GM13976 (cell line): ENCODE results near the gene ZBTB33.

ENCODE experiments used
- DNase-seq: peaks from one replicate; pipeline ENCODE4 v3.0.0; 2012; ENCODE audit warnings: low spot score
- CTCF ChIP-seq: IDR thresholded peaks from 2 replicates; pipeline ENCODE4 v1.5.1; 2012; ENCODE audit warnings: borderline replicate concordance, mild to moderate bottlenecking; ENCODE audit not compliant: insufficient read depth; ENCODE audit errors: extremely low read depth, missing control alignments, control extremely low read depth
- in situ Hi-C: fragments of 300-500 bp; cut with MboI; formaldehyde crosslinking; loops from one replicate; pipeline ENCODE4 v1.12.0; 2022; ENCODE audit warnings: low sequenced_read_pairs, mixed read lengths, inconsistent platforms; ENCODE audit not compliant: unreplicated experiment

ZBTB33 gene

DNA sequence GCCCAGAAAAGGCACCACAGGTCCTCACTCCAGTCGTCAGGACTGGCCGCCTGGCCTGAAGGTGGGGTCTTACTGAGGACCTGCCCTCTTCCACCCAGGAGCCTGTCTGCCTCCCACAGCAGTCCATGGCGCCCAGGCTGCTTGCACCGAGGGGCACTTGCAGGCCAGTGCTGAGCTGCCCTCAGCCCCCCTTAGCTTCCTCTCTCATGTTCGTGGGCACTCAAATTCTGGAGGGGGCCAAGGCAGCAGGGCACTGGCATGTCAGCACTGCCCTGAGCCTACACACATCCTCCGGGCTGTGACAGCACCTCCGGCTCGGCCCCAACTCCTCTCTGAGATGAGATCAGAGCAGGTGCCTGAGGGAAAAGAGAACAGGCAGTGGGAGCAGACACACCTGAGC is 27.2 kb upstream of the ZBTB33 start:
- no peak for DNase-seq
- in situ Hi-C loops: no loop called here
- no peak for TF ChIP-seq CTCF

DNA sequence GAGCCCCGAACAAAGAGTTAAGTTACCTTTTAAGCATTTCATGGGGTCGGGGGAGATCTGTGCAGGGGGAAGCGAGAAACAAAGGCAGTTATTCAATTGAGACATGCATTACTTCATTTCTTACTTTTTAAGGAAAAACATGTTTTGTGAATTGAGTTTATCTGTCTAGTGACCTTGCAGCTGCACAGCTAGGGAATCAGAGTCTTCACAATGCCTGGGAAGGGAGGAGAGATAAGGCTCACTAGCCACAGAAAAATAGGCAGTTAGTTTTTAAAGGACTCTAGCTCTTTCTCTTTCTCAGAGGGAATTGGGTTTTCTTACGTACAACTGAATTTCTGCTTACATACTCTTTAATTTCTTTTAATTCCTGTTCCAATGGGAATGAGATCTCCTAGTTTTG is 26.2 kb upstream of the ZBTB33 start:
- TF ChIP-seq CTCF: no peak
- in situ Hi-C loops: no loop called here
- DNase-seq: no peak

GRCh38 chrX:120228187-120228908 is 22.3 kb upstream of the ZBTB33 start:
- no peak for DNase-seq
- in situ Hi-C loops: no loop called here
- no peak for TF ChIP-seq CTCF

GRCh38 chrX:120235284-120235683 is 15.3 kb upstream of the ZBTB33 start:
- in situ Hi-C loops: no loop called here
- no peak for TF ChIP-seq CTCF
- no peak for DNase-seq

DNA sequence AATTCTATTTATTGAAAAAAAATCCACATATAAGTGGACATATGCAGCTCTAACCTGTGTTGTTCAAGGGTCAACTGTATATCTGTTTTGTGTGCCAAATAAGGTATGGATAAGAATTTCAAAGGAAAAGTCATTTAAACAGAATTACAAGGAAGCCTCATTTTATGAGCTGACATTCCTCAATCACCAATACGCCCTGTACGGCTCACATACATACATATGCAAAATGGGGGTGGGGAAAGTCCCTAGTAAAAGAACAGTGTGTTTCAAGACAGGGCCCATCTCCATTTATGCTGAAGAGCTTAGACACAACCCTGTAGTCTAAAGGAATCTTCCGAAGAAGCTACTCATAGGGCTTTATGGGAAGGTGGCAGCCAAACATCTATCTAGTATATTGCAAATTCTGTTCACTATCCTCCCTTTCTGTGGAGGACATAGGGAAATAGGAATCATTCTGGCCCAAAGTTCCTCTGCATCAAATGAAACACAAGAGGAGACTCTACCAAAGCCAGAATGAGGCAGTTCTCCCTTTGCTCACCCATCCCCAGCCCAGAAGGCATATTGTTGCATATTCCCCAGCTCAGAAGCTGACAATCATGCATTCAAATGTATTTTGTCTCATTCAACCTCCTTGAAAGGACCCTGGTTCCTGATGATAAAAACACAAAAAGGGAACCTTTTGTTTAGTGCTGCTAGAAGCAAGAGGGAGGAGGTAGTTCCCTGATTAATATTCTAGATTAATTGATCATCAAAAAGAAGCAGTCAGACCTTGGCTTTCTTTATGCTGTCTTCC is 13.7 kb upstream of the ZBTB33 start:
- TF ChIP-seq CTCF: no peak
- in situ Hi-C loops: no loop called here
- DNase-seq: no peak

- no peak for TF ChIP-seq CTCF
- DNase-seq: no peak
- in situ Hi-C loops: no loop called here
Measured at GRCh38 chrX:120238933-120239332, 11.7 kb upstream of the ZBTB33 start.

DNA sequence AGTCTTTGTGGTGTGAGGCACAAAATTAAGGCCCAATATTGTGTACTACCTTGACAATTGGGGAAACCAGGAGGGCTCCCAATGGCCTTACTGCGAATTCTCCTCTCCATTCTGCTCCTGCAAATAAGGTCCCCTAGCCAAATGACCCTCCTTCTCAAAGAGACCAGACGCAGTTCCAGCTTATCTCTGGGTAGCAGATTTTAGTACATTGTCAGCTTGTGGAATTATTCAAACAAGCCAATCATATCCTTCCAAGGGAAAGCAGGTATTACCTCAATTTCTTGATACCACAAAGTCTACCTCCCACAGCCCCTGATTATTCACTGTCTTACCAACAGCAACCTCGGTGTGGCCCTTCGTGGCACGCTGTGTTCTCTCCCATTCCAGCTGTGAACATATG is 7.8 kb upstream of the ZBTB33 start:
- in situ Hi-C loops: no loop called here
- no peak for DNase-seq
- no peak for TF ChIP-seq CTCF
